ENCODE measurements around the gene CCNL2.

The CCNL2 gene

DNA sequence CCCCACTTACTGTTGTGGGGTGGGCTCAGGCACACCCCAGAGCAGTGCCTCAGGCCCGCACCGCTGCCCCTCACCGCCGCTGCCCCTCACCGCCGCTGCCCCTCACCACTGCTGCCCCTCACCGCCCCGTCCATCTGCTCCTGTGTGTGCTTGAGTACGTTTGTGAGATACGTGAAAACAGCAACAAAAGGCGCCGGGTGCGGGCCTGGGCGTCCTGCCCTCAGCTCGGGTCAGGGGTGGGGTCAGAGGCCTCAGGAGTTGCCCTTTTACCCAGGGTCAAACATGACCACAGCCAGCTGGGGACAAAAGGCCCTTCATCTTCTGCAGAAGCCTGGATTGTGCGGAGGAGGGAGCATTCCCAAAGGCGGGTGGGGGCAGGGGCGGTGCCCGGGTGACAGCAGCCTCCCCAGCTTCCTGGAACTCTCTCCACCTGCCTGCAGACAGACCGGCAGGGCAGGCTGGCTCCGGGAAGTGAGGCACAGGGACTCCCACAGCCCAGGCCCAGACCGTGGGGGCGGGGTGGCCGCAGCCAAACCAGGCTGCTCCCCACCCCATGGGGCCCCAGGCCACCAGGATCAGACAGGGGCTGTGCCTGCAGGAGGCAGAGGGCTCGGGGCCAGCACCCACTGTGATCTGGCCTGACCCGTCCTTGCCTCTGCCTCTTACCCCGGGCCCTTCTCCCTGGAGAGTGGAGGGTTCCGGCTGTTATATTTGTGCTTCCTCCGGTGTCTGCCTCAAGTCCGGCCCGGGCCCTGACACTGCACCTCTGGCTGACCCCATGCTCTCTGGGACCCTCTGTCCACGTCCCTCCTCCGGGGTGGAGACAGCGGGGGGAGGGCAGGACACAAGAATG lies 34.0 kb upstream of the CCNL2 start:
- Histone ChIP-seq H4K20me1 (ENCODE audit: insufficient read depth, low read length) (no peaks in the 10 kb centered on the region), H3K4me1 (ENCODE audit: low read length) (no peaks in the 10 kb centered on the region), H3K9me2 (replicated peaks; ENCODE audit: insufficient read depth, low read length) (no peaks in the 10 kb centered on the region), H2AFZ (ENCODE audit: low read length) (no peak overlapping the region), H3K36me3 (replicated peaks; ENCODE audit: insufficient read depth, low read length) (no peaks in the 10 kb centered on the region), H3K27me3 (replicated peaks; ENCODE audit: insufficient read depth, low read length) (peaks cover 72% of the 10 kb centered on the region), H3K27ac (ENCODE audit: low read length) (no peak overlapping the region), H3K79me2 (ENCODE audit: low read length) (no peaks in the 10 kb centered on the region), H3K9ac (ENCODE audit: low read length) (no peak overlapping the region), H3K9me3 (replicated peaks; ENCODE audit: insufficient read depth, low read length) (no peaks in the 10 kb centered on the region), H3F3A (ENCODE audit: insufficient read depth, low read length) (no peaks in the 10 kb centered on the region), H3K4me2 (ENCODE audit: low read depth, low read length) (no peak overlapping the region), H3K4me3 (ENCODE audit: low read length) (no peak overlapping the region)
- TF ChIP-seq EZH2 (optimal IDR thresholded peaks at IDR 0.05; ENCODE audit: low read depth, low read length) (no peak), EZH2phosphoT487 (IDR thresholded peaks at IDR 0.05; ENCODE audit: low read length) (no peak)
- TF ChIP-seq, protein P1, sequence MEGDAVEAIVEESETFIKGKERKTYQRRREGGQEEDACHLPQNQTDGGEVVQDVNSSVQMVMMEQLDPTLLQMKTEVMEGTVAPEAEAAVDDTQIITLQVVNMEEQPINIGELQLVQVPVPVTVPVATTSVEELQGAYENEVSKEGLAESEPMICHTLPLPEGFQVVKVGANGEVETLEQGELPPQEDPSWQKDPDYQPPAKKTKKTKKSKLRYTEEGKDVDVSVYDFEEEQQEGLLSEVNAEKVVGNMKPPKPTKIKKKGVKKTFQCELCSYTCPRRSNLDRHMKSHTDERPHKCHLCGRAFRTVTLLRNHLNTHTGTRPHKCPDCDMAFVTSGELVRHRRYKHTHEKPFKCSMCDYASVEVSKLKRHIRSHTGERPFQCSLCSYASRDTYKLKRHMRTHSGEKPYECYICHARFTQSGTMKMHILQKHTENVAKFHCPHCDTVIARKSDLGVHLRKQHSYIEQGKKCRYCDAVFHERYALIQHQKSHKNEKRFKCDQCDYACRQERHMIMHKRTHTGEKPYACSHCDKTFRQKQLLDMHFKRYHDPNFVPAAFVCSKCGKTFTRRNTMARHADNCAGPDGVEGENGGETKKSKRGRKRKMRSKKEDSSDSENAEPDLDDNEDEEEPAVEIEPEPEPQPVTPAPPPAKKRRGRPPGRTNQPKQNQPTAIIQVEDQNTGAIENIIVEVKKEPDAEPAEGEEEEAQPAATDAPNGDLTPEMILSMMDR (IDR thresholded peaks at IDR 0.05; ENCODE audit: low read length), result no peak
- no peak for DNase-seq

DNA sequence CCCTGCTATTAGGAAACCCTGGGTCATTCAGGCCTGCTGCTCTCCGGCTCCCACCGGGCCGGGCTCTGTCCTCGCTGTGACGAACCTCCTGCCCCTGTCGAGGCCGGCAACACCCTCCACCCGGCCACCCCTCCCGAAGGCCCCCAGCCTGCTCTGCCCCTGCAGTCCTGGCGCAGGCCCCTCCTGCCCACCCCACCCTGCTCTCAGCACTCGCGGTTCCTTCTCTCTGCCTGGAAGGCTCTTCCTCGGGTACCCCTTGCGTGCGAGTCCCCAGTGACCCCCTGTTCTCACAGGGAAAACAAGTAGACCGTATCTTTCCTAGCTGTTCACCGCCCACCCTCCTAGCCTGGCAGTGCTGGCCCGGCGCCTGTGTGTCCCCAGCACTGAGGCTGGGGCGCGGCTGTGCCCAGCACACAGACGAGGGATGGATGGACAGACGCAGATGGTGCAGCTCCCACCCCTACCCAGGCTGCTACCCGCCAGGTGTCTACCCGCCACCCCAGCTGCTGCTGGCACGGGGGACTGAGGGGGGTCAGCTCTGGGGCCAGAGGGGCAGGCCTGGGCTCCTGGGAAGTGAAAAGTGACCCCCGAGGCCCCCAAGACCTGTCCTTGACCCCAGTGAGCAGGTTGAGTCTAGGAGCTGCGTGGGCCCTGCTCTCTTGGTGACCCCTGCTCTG lies 33.3 kb upstream of the CCNL2 start:
- Histone ChIP-seq H3K9me2 (replicated peaks; ENCODE audit: insufficient read depth, low read length) (no peaks in the 10 kb centered on the region), H3K27ac (ENCODE audit: low read length) (no peak overlapping the region), H2AFZ (ENCODE audit: low read length) (no peak overlapping the region), H3K4me3 (ENCODE audit: low read length) (no peak overlapping the region), H4K20me1 (ENCODE audit: insufficient read depth, low read length) (no peaks in the 10 kb centered on the region), H3K27me3 (replicated peaks; ENCODE audit: insufficient read depth, low read length) (peaks cover 66% of the 10 kb centered on the region), H3F3A (ENCODE audit: insufficient read depth, low read length) (no peaks in the 10 kb centered on the region), H3K4me1 (ENCODE audit: low read length) (no peaks in the 10 kb centered on the region), H3K9me3 (replicated peaks; ENCODE audit: insufficient read depth, low read length) (no peaks in the 10 kb centered on the region), H3K9ac (ENCODE audit: low read length) (no peak overlapping the region), H3K79me2 (ENCODE audit: low read length) (no peaks in the 10 kb centered on the region), H3K36me3 (replicated peaks; ENCODE audit: insufficient read depth, low read length) (no peaks in the 10 kb centered on the region), H3K4me2 (ENCODE audit: low read depth, low read length) (no peak overlapping the region)
- TF ChIP-seq, protein P1 (IDR thresholded peaks at IDR 0.05; ENCODE audit: low read length), result no peak
- no peak for TF ChIP-seq EZH2 (optimal IDR thresholded peaks at IDR 0.05; ENCODE audit: low read depth, low read length)
- no peak for TF ChIP-seq EZH2phosphoT487 (IDR thresholded peaks at IDR 0.05; ENCODE audit: low read length)
- no peak for DNase-seq

DNA sequence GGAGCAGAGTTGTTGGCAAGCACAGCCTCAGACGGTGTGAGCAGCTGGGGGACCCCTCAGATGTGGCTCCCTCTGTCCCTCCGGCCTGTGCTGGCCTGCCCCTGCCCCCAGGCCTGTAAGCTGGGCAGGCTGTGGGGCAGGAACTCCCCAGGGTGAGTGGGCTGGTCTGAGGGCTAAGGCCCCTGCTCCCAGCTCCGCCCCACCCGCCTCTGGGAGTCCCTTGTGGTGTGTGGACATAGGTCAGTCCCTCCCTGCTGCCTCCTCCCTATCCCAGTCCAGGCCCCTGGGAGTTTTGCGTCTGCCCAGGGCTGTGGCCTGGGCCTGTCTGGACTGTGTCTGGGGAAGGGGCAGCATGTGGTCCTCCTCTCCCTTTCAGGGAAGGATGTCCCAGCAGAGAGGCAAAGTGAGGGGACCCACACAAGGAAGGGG lies 32.7 kb upstream of the CCNL2 start:
- DNase-seq, result no peak
- Histone ChIP-seq H3K36me3 (replicated peaks; ENCODE audit: insufficient read depth, low read length) (no peaks in the 10 kb centered on the region), H3K27me3 (replicated peaks; ENCODE audit: insufficient read depth, low read length) (peaks cover 61% of the 10 kb centered on the region), H2AFZ (ENCODE audit: low read length) (no peak overlapping the region), H3K4me1 (ENCODE audit: low read length) (no peaks in the 10 kb centered on the region), H3K4me3 (ENCODE audit: low read length) (no peak overlapping the region), H3K9ac (ENCODE audit: low read length) (no peak overlapping the region), H3K9me2 (replicated peaks; ENCODE audit: insufficient read depth, low read length) (no peaks in the 10 kb centered on the region), H3F3A (ENCODE audit: insufficient read depth, low read length) (no peaks in the 10 kb centered on the region), H4K20me1 (ENCODE audit: insufficient read depth, low read length) (no peaks in the 10 kb centered on the region), H3K27ac (ENCODE audit: low read length) (no peak overlapping the region), H3K9me3 (replicated peaks; ENCODE audit: insufficient read depth, low read length) (no peaks in the 10 kb centered on the region), H3K4me2 (ENCODE audit: low read depth, low read length) (no peak overlapping the region), H3K79me2 (ENCODE audit: low read length) (no peaks in the 10 kb centered on the region)
- TF ChIP-seq, protein P1 (IDR thresholded peaks at IDR 0.05; ENCODE audit: low read length), result no peak
- TF ChIP-seq EZH2phosphoT487 (IDR thresholded peaks at IDR 0.05; ENCODE audit: low read length) (no peak), EZH2 (optimal IDR thresholded peaks at IDR 0.05; ENCODE audit: low read depth, low read length) (no peak)
